OCI-LY1 (cell line): ENCODE results near the gene TTC33.

ENCODE experiments used
- EZH2 ChIP-seq: fragments of 200-600 bp; sonication (generic), shearing (Covaris generic); IDR thresholded peaks from 2 replicates; pipeline ENCODE4 v1.8.0; 2017; ENCODE audit warnings: borderline replicate concordance, mixed run types, mild to moderate bottlenecking, antibody characterized with exemption, low read length, moderate library complexity, mixed read lengths
- TF ChIP-seq, protein P1 (sequence below): fragments of 200-600 bp; sonication (generic), shearing (Covaris generic); IDR thresholded peaks from 2 replicates; pipeline ENCODE4 v1.5.1; 2017; ENCODE audit warnings: mild to moderate bottlenecking, antibody characterized with exemption, low read length, moderate library complexity, mixed read lengths

DNA sequence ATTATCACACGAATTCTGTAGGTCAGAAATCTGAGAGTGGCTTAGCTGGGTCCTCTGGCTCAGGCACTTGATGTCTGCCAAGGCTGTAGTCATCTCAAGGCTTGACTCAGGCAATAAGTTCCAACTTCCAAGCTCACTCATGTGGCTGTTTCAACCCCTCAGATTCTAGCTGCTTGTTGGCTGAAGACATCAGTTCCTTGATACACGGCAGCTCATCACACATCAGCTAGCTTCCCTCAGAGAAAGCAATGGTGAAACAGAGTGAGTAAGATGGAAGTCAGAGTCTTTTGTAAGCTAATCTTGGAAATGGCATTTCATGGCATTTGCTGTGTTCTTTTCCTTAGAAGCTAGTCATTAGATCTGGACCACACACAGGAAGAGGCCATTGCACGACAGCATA lies 280.2 kb downstream of the TTC33 start:
- TF ChIP-seq, protein P1, sequence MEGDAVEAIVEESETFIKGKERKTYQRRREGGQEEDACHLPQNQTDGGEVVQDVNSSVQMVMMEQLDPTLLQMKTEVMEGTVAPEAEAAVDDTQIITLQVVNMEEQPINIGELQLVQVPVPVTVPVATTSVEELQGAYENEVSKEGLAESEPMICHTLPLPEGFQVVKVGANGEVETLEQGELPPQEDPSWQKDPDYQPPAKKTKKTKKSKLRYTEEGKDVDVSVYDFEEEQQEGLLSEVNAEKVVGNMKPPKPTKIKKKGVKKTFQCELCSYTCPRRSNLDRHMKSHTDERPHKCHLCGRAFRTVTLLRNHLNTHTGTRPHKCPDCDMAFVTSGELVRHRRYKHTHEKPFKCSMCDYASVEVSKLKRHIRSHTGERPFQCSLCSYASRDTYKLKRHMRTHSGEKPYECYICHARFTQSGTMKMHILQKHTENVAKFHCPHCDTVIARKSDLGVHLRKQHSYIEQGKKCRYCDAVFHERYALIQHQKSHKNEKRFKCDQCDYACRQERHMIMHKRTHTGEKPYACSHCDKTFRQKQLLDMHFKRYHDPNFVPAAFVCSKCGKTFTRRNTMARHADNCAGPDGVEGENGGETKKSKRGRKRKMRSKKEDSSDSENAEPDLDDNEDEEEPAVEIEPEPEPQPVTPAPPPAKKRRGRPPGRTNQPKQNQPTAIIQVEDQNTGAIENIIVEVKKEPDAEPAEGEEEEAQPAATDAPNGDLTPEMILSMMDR: no peak
- TF ChIP-seq EZH2: no peak
